SJCRH30 (cell line): Measurements from ENCODE around the gene SLC7A8. TPM values are rescaled to one million over a fixed set of nuclear protein-coding genes. Genes with fewer than 3 reads are reported as not detected.

Experiments used
- DNase-seq, 2 experiments: peaks; one replicate each; pipeline ENCODE4 v3.0.0-alpha.2; 2015 to 2020
- H3K27ac ChIP-seq: fragments of 250-450 bp; sonication (Bioruptor Pico); 2 replicates; pipeline ENCODE4 v1.5.1; 2020; ENCODE audit warnings: mild to moderate bottlenecking, moderate library complexity
- H3K27me3 ChIP-seq: fragments of 250-450 bp; sonication (Bioruptor Pico); 2 replicates; pipeline ENCODE4 v1.5.1; 2020; ENCODE audit warnings: mild to moderate bottlenecking, moderate library complexity
- H3K36me3 ChIP-seq: fragments of 250-450 bp; sonication (Bioruptor Pico); 2 replicates; pipeline ENCODE4 v1.5.1; 2020; ENCODE audit warnings: mild to moderate bottlenecking, moderate library complexity
- H3K4me1 ChIP-seq: fragments of 250-450 bp; sonication (Bioruptor Pico); 2 replicates; pipeline ENCODE4 v1.5.1; 2020; ENCODE audit warnings: mild to moderate bottlenecking, moderate library complexity
- H3K4me3 ChIP-seq: fragments of 250-450 bp; sonication (Bioruptor Pico); 2 replicates; pipeline ENCODE4 v1.5.1; 2020; ENCODE audit warnings: mild to moderate bottlenecking, moderate library complexity
- H3K9me3 ChIP-seq: fragments of 250-450 bp; sonication (Bioruptor Pico); replicated peaks from 2 replicates; pipeline ENCODE4 v1.5.1; 2020; ENCODE audit warnings: mild to moderate bottlenecking, moderate library complexity
- total RNA-seq: library from RNA; depleted of rRNA; stranded (reverse); fragments of >200 nt; shearing (Covaris generic); gene quantifications from 2 replicates; pipeline ENCODE4 v1.2.3, GENCODE V29; 2014

Gene SLC7A8
- total RNA-seq, 1 experiment from 2014 or later = 0.04 TPM

DNA sequence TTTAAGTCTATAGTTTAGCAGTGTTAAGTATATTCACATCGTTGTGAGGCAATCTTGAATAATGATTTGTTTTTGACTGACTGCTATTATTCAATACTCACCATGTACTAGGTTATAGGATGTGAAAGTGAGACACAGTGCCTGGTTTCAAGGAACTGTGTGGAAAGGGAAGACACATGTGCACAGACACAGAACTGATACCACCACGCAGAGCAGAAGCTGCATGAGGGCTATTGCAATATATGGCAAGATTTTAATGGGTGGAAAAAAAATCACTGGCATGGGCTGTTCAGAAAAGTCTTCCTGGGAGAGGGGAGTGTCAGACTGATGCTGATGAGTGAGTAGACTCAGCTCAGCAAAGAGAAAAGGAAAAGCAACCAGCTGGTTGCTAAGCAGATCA is 10.4 kb downstream of the SLC7A8 start:
- Histone ChIP-seq H3K9me3 (no peaks in the 10 kb centered on the region), H3K4me1 (peaks cover 4% of the 10 kb centered on the region), H3K36me3 (no peaks in the 10 kb centered on the region), H3K4me3 (no peak overlapping the region), H3K27ac (no peak overlapping the region), H3K27me3 (peaks cover 9% of the 10 kb centered on the region; the same call in 1 of the 2 replicates)
- no peak for DNase-seq

DNA sequence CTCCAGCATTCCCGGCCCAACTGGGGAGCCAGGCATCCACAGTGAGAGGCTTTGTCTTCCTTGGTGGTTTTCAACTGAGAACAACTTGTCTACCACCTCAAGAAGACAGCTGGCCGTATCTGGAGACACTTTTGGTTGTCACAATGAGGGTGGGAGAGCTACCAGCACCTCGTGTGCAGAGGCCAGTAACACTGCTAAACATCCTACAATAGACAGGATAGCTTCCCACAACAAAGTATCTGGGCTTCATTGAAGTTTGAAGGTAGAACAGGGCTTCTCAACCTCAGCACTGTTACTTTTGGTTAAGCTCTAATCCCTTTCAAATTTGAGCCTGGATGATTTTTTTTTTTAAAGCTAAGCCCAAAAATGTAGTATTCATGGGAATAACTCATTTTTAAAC is 10.9 kb downstream of the SLC7A8 start:
- Histone ChIP-seq H3K4me3 (no peak overlapping the region), H3K27ac (no peak overlapping the region), H3K4me1 (peaks cover 4% of the 10 kb centered on the region), H3K36me3 (no peaks in the 10 kb centered on the region), H3K9me3 (no peaks in the 10 kb centered on the region), H3K27me3 (peaks cover 9% of the 10 kb centered on the region; the same call in 1 of the 2 replicates)
- no peak for DNase-seq

DNA sequence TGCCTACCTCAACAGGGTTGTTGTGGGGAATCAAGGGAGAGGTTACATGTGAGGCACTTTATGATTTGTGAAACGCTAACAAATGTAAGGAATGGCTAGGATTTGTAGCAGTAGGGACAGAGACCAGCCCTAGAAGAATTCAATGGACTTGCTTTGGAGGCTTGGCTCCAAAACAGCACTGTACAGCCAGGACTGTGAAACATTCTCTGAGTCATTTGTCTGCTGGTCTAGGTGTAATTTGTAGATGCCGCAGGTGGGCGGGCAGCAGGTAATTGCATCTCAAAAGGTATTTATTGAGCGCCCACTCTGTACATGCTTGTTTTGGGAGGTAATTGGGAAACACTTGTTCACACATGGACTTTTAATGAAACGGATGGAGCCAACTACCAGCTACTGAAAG is 11.4 kb downstream of the SLC7A8 start:
- H3K9me3 ChIP-seq = no peaks in the 10 kb centered on the region
- H3K4me1 ChIP-seq = peaks cover 1% of the 10 kb centered on the region
- H3K36me3 ChIP-seq = no peaks in the 10 kb centered on the region
- H3K4me3 ChIP-seq = no peak overlapping the region
- no peak for DNase-seq
- H3K27ac ChIP-seq = no peak overlapping the region
- H3K27me3 ChIP-seq = peaks cover 9% of the 10 kb centered on the region; the same call in 1 of the 2 replicates

DNA sequence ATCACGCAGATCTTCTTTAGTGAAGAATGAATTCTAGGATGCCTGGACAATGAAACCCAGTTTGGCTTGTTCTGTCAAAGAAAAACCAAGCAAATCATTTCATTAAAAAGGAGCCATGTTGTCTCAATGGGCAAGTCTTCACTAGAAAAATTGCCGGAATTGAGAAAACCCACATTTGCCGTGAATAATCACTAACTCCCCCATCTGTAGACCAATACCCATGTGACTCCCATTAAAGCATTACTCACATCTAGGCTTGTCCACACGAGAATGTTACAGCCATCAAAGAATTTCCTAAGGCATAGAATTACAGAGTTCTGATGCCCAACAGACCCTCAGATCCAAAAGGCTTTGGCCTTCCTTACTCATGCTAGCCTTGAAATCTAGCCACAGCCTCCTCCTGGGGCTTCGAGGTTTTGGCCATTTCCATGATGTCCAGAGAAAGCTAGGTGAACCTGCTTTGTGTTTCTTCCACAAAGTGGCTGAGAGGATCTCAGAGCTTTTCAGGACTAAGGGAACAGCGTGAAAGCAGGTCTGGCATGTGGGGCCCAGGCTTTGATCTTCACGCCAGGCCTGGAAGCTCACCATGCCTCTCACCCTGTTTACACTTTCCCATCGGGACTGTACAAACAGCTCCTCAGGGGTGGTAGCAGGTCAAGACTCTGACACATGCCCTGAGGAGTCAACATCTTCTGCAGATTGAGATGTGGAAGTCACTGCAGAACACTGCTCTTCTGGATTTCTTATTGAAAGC is 12.1 kb downstream of the SLC7A8 start:
- H3K9me3 ChIP-seq = no peaks in the 10 kb centered on the region
- no peak for DNase-seq
- H3K27ac ChIP-seq = no peak overlapping the region
- H3K4me1 ChIP-seq = no peaks in the 10 kb centered on the region; the same call in 1 of the 2 replicates
- no peaks in the 10 kb centered on the region for H3K36me3 ChIP-seq
- H3K27me3 ChIP-seq = peaks cover 9% of the 10 kb centered on the region; the same call in 1 of the 2 replicates
- H3K4me3 ChIP-seq = no peak overlapping the region

DNA sequence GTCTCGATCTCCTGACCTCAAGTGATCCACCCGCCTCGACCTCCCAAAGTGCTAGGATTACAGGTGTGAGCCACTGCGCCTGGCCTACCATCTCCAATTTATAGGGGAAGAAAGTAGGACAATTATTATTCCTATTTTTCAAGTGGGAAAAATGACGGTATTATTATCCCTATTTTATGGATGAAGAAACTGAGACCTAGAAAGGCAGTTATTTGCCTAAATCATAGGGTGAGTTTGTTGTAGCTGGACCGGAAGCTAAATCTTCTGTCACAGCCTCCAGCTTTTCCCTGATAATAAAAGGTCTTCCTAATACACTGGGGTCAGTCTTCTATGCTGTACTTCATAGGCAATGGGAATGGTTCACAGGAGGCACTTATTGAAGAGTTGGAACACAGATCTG is 13.8 kb downstream of the SLC7A8 start:
- H3K27ac ChIP-seq = no peak overlapping the region
- H3K9me3 ChIP-seq = no peaks in the 10 kb centered on the region
- peaks cover 9% of the 10 kb centered on the region; the same call in 1 of the 2 replicates for H3K27me3 ChIP-seq
- H3K4me1 ChIP-seq = no peaks in the 10 kb centered on the region
- DNase-seq = no peak
- H3K4me3 ChIP-seq = no peak overlapping the region
- H3K36me3 ChIP-seq = no peaks in the 10 kb centered on the region

DNA sequence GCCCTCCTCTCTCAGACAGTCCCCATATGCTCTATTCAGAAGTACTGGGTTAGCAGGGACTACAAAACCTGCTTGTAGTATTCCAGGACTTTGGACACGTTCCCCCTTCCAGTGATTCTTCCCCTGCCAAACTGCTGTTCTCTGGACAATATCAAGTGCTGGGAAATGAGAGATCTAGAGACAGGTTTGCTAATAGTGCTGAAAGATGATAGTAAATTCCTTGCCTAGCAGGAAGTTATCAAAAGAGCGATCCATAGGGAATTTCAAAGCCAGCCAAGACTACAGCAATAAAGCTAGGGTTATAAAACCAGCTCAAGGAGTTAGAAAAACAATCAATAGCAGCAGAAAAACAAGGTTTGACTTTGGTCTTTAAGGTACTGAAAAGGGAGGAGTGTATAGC is 15.2 kb downstream of the SLC7A8 start:
- Histone ChIP-seq H3K4me3 (no peak overlapping the region), H3K36me3 (no peaks in the 10 kb centered on the region), H3K27ac (no peak overlapping the region), H3K9me3 (no peaks in the 10 kb centered on the region), H3K4me1 (no peaks in the 10 kb centered on the region), H3K27me3 (peaks cover 9% of the 10 kb centered on the region; the same call in 1 of the 2 replicates)
- no peak for DNase-seq

DNA sequence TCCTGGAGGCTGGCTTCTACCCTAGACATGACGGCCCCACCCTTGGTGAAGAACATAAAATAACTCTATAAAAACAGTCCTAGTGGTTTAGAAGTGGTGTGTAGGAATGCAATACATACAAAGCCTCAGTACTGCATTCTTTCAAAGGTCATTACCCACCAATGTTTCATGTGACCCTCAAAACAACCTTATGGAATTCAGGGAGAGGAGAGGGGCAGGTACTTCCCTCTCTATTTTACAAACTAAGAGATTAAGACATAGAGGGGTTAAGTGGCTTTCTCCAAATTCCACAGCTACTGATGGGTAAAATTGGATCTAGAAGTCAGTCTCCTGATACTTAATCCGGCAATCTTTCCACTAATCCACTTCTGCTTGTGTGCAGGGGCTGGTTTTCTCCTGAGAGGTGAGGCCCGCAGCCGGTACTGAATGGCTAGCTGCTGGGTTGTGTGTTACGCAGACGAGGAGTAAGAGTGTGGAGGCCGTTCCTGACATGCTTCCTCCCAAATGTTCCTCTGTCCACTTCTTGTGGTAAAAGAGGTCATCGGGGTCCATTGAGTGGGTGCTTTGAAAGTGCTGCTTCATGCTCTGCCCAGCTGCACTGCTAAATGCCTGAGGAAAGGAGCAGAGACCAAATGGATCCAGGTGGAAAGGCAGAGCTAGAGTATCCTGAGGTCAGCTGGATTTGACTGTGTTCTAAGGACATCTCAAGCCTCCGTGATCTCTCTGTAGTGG is 16.2 kb downstream of the SLC7A8 start:
- no peak for DNase-seq
- H3K36me3 ChIP-seq = no peaks in the 10 kb centered on the region
- H3K4me1 ChIP-seq = no peaks in the 10 kb centered on the region
- H3K27ac ChIP-seq = no peak overlapping the region
- no peak overlapping the region for H3K4me3 ChIP-seq
- H3K27me3 ChIP-seq = peaks cover 9% of the 10 kb centered on the region; the same call in 1 of the 2 replicates
- H3K9me3 ChIP-seq = no peaks in the 10 kb centered on the region

DNA sequence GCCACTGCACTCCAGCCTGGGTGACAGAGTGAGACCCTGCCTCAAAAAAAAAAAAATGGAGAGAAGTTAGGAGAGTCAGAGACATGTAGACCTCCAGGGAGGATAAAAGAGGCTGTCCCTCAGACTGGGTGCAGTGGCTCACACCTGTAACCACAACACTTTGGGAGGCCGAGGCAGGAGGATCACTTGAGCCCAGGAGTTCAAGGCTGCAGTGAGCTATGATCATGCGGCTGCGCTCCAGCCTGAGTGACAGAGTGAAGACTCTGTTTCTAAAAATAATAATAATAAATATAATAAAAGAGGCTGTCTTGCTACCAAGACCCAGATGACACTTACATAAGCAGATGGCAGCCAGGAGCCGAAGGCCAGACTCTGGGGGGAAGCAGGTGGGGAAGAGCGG is 18.5 kb downstream of the SLC7A8 start:
- Histone ChIP-seq H3K36me3 (no peaks in the 10 kb centered on the region), H3K27me3 (peaks cover 3% of the 10 kb centered on the region; the same call in 1 of the 2 replicates), H3K9me3 (no peaks in the 10 kb centered on the region), H3K4me1 (no peaks in the 10 kb centered on the region), H3K27ac (no peak overlapping the region), H3K4me3 (no peak overlapping the region)
- no peak for DNase-seq

DNA sequence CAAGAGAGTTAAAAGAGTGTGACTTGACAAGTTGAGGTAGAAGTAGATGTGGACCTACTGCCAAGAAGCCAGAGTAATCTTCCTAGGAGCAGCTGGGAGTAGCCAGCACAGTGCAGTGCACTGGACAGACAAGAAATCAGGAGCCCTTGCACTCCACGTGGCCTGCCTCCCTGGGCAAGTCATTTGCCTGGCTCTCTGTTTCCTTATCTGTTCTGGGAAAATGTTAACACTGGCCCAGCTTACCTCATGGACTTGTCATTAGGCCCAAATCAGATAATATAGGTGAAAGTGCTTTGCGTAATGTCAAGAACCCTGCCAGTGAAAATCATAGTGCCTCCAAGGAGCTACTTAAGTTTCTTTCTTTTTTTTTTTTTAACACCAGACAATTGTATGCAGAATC is 19.2 kb downstream of the SLC7A8 start:
- no peaks in the 10 kb centered on the region for H3K36me3 ChIP-seq
- H3K4me1 ChIP-seq = no peaks in the 10 kb centered on the region
- no peak overlapping the region for H3K27ac ChIP-seq
- H3K27me3 ChIP-seq = no peaks in the 10 kb centered on the region; the same call in 1 of the 2 replicates
- DNase-seq = no peak
- H3K4me3 ChIP-seq = no peak overlapping the region
- H3K9me3 ChIP-seq = no peaks in the 10 kb centered on the region

DNA sequence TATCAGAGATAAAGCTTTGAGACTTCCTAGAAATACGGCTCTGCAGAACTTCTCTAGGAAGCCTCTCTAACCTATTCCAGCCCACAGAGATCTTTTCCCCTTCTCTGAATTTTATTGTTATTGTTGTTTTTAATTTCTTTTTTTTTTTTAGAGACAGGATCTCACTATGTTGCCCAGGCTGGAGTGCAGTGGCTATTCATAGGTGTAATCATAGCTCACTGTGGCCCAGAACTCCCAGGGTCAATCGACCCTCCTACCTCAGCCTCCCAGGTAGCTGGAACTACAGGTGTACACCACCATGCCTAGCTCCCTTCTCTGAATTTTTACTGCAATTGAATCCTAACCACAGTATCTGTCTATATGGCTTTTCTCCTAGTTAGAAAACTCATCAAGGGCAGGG is 19.6 kb downstream of the SLC7A8 start:
- no peak for DNase-seq
- H3K4me1 ChIP-seq = no peaks in the 10 kb centered on the region
- no peaks in the 10 kb centered on the region for H3K9me3 ChIP-seq
- no peak overlapping the region for H3K27ac ChIP-seq
- no peaks in the 10 kb centered on the region; the same call in 1 of the 2 replicates for H3K27me3 ChIP-seq
- no peaks in the 10 kb centered on the region for H3K36me3 ChIP-seq
- no peak overlapping the region for H3K4me3 ChIP-seq

DNA sequence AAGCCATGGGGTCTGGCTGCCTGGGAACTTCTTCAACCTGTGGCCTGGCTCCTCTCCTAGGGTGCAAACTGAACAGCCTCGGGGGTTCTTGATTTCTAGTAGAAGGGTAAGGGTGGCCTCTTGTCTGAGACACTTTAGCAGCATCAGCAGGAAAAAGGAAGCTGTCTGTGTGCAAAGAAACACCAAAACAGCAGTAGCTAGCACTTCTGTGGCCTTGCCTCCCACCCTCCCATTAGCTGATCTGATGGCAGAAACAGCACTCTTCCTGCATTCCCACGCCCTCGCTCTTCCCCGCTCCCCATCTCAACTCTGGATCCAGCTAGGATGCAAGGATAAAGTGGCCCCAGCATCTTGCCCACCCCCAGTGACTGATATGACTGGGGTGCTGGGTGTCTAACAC is 20.7 kb downstream of the SLC7A8 start:
- Histone ChIP-seq H3K36me3 (no peaks in the 10 kb centered on the region), H3K9me3 (no peaks in the 10 kb centered on the region), H3K4me1 (no peaks in the 10 kb centered on the region), H3K27me3 (no peaks in the 10 kb centered on the region; the same call in 1 of the 2 replicates), H3K4me3 (no peak overlapping the region), H3K27ac (no peak overlapping the region)
- DNase-seq = no peak

DNA sequence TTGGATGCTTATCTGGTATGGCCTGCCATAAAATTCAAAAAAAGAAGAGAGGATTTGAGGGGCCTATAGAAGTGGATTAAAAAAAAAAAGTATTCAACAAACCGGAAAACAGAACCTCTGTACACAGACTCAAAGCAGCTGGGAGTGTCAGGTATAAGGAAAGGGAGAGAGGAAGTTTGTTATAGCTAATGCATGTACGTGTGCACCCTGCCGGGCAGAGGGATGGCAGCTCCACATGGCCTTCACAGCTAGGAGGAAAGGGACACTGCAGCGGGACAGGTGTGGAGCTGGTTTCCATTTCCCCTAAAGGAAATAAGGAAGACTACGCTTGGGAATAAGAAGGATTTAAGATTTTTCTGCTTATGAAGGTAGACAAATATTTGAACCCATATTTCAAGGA is 21.5 kb downstream of the SLC7A8 start:
- no peaks in the 10 kb centered on the region for H3K4me1 ChIP-seq
- H3K36me3 ChIP-seq = no peaks in the 10 kb centered on the region

DNA sequence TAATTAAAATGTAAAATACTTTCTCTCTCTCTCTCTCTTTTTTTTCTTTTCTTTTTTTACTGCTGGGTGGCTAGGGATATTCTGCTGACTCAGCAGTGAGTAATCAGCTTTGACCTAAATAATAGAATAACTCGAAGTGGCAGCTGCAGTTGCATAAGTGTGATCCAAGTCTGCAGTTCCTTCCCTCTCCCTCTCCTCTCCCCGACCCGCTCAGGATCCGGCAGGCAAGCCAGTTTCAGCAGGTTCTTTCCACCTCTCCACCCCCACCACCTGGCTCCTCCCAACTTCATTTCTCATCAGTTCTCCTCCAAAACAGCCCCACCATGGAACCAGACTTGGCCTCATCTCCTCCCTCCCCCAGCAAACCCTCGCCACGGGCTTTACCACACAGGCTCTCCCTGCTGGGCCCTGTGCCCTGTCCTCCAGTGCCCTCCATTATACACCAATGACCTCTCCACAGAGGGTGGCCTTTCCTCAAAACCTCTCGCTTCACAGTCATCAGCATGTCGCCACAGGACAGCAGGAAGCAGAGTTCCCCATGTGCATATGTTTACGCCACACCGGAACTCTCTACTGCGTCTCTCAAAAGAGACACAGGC is 22.4 kb downstream of the SLC7A8 start:
- Histone ChIP-seq H3K36me3 (no peaks in the 10 kb centered on the region), H3K4me1 (no peaks in the 10 kb centered on the region), H3K4me3 (no peak overlapping the region), H3K27ac (no peak overlapping the region), H3K9me3 (no peaks in the 10 kb centered on the region), H3K27me3 (0 out of 2 replicates have a peak, but pooled peaks cover 5% of the 10 kb centered on the region)
- DNase-seq = peak in 1 of 2 experiments; percentile 14

More for the DNA sequence above, 21.5 kb downstream of the SLC7A8 start:
- no peak overlapping the region for H3K4me3 ChIP-seq
- H3K9me3 ChIP-seq = no peaks in the 10 kb centered on the region
- no peak overlapping the region for H3K27ac ChIP-seq
- no peaks in the 10 kb centered on the region; the same call in 1 of the 2 replicates for H3K27me3 ChIP-seq
- no peak for DNase-seq

DNA sequence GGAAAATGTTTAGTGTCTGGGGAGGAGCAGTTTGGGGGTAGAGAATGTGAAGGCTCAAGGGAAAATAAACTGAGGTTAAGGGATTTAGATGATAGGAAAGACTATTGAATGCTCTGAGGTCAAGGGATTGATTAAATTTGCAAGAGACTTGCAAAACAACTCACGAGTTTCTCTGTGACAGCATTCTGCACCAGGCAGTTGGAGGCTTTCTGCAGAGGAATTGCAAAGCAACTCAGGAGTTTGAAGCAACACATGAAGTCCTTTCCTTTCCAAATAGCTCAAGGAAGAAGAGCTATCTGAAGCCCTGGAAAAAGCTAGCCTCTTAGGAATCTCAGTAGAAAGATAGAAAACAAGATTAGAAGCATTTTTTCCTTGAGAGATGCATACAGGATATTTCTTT is 23.9 kb downstream of the SLC7A8 start:
- Histone ChIP-seq H3K36me3 (no peaks in the 10 kb centered on the region), H3K27ac (no peak overlapping the region), H3K27me3 (peaks cover 5% of the 10 kb centered on the region; the same call in 1 of the 2 replicates), H3K4me1 (no peaks in the 10 kb centered on the region), H3K4me3 (no peak overlapping the region), H3K9me3 (no peaks in the 10 kb centered on the region)
- no peak for DNase-seq

DNA sequence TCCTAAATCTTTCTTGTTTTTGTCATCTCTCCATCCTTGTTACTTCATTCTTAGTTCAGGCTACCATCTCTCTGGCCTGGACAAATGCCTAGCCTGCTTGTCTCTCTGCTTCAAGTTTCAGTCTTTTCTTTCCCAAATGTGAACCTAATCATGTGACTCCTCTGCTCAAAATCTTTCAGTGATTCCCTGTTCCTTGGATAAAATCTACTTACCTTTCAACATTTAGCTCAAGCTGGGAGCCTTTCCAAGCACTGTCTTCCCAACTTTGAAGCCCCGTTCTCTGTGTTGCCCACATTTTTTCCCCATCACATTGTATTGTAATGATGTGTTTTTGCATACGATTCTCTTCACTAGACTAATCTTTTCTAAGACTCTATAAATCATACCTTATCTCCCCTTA is 24.7 kb downstream of the SLC7A8 start:
- Histone ChIP-seq H3K27ac (no peak overlapping the region), H3K27me3 (peaks cover 5% of the 10 kb centered on the region; the same call in 1 of the 2 replicates), H3K4me1 (no peaks in the 10 kb centered on the region), H3K9me3 (no peaks in the 10 kb centered on the region), H3K4me3 (no peak overlapping the region), H3K36me3 (no peaks in the 10 kb centered on the region)
- DNase-seq = no peak
